Esophagus muscularis mucosa (tissue), 2 donors: ENCODE data around the gene DGUOK.

Experiments used
- POLR2A ChIP-seq: fragments of 450-650 bp; IDR thresholded peaks from one replicate; pipeline ENCODE4 v1.6.1; 2017; ENCODE audit warnings: antibody characterized with exemption, moderate library complexity, mild to moderate bottlenecking, low read depth
- POLR2AphosphoS5 ChIP-seq, 2 donors: sonication (generic); formaldehyde crosslinking; IDR thresholded peaks; one replicate each; pipeline ENCODE4 v1.6.1; 2017; ENCODE audit warnings: antibody characterized with exemption in 2 of 2

GRCh38 chr2:73992036-73992435 lies 65.4 kb downstream of the DGUOK start:
- TF ChIP-seq POLR2A = no peak
- no peak for TF ChIP-seq POLR2AphosphoS5 (IDR thresholded peaks at IDR 0.05)
